HCT116 (cell line): ENCODE results near the gene CDK4. TPM values are rescaled to one million over a fixed set of nuclear protein-coding genes. Genes with fewer than 3 reads are reported as not detected.

ENCODE experiments used
- ATAC-seq: fragments of 200-7000 bp; cut with Tn5 transposase; 2 replicates; pipeline ENCODE4 v1.9.1; 2020; ENCODE audit warnings: mild to moderate bottlenecking, moderate library complexity
- BruUV-seq: library from RNA; stranded (reverse); fragments of 400-500 nt; replicated peaks from 2 replicates; lab custom pipeline; 2021; lab: Mats Ljungman, UMichigan
- CTCF ChIA-PET: fragments of 300-600 bp; sonication (Branson Sonifier 250); formaldehyde crosslinking; loops from one replicate; lab custom pipeline; 2021; ENCODE audit warnings: antibody characterized with exemption; lab: Charles Lee
- POLR2A ChIA-PET: fragments of 300-600, 350-600 bp; sonication (Branson Sonifier 250); formaldehyde crosslinking; loops from one replicate; lab custom pipeline; 2021; ENCODE audit warnings: antibody characterized with exemption; lab: Charles Lee
- RAD21 ChIA-PET, 2 experiments: fragments of 300-600 bp; sonication (Branson Sonifier 250); formaldehyde crosslinking; loops; one replicate each; lab custom pipeline; 2023; ENCODE audit warnings: low total read pairs in 2 of 2; ENCODE audit not compliant: uncharacterized antibody in 2 of 2, unreplicated experiment in 2 of 2, low non-redundant PET in 1 of 2; lab: Charles Lee
- DNase-seq: peaks from one replicate; pipeline ENCODE4 v3.0.0-alpha.2; 2010; ENCODE audit warnings: low read depth, low spot score
- H2AFZ ChIP-seq: fragments of 200-600 bp; shearing (Covaris generic), sonication (generic); 2 replicates; pipeline ENCODE4 v1.6.1; 2017; ENCODE audit warnings: low read depth, mixed run types, mixed read lengths, antibody characterized with exemption, low read length; ENCODE audit not compliant: poor library complexity, severe bottlenecking
- H3K27ac ChIP-seq: 2 replicates; pipeline ENCODE4 v1.5.1; 2012; ENCODE audit warnings: low read depth, low read length
- H3K27me3 ChIP-seq: fragments of 200-600 bp; sonication (generic); 2 replicates; pipeline ENCODE4 v1.6.1; 2016; ENCODE audit warnings: mixed run types, low read length, mixed read lengths; ENCODE audit not compliant: insufficient read depth
- H3K36me3 ChIP-seq, 2 experiments: fragments of 200-500 bp in 1 of 2; fragments of 200-600 bp in 1 of 2; sonication (Bioruptor generic) in 1 of 2; sonication (generic) in 1 of 2; 2 replicates each; pipeline versions ENCODE4 v1.5.1 to v1.6.1; 2014 to 2016; ENCODE audit warnings: low read length in 2 of 2, inconsistent platforms in 1 of 2, mixed read lengths in 1 of 2, mixed run types in 1 of 2; ENCODE audit not compliant: insufficient read depth in 2 of 2, control insufficient read depth in 1 of 2
- H3K4me1 ChIP-seq, 2 experiments: fragments of 200-600 bp in 1 of 2; sonication (generic) in 1 of 2; 2 replicates each; pipeline versions ENCODE4 v1.5.1 to v1.6.1; 2012 to 2017; ENCODE audit warnings: low read length in 2 of 2, inconsistent platforms in 1 of 2, mild to moderate bottlenecking in 1 of 2, mixed read lengths in 1 of 2, mixed run types in 1 of 2, moderate library complexity in 1 of 2; ENCODE audit not compliant: insufficient read depth in 2 of 2, control insufficient read depth in 1 of 2
- H3K4me2 ChIP-seq: fragments of 200-600 bp; sonication (generic); 2 replicates; pipeline ENCODE4 v1.6.1; 2017; ENCODE audit warnings: mixed run types, low read length, mixed read lengths
- H3K4me3 ChIP-seq, 2 experiments: fragments of 200-600 bp in 1 of 2; sonication (generic) in 1 of 2; replicated peaks in 1 of 2; 2 replicates each; pipeline ENCODE4 v1.5.1; 2011 to 2016; ENCODE audit warnings: low read length in 2 of 2, control low read depth in 1 of 2, low read depth in 1 of 2, mild to moderate bottlenecking in 1 of 2, mixed read lengths in 1 of 2, mixed run types in 1 of 2
- H3K79me2 ChIP-seq: fragments of 200-600 bp; sonication (generic); 2 replicates; pipeline ENCODE4 v1.6.1; 2017; ENCODE audit warnings: mild to moderate bottlenecking, mixed run types, low read length, moderate library complexity, mixed read lengths; ENCODE audit not compliant: insufficient read depth
- H3K9ac ChIP-seq: fragments of 200-600 bp; sonication (generic); 2 replicates; pipeline ENCODE4 v1.6.1; 2016; ENCODE audit warnings: low read length, mixed read lengths
- H3K9me2 ChIP-seq: fragments of 200-600 bp; sonication (generic), shearing (Covaris generic); 2 replicates; pipeline ENCODE4 v1.6.1; 2017; ENCODE audit warnings: mixed run types, mild to moderate bottlenecking, moderate library complexity; ENCODE audit not compliant: insufficient read depth
- H3K9me3 ChIP-seq, 2 experiments: fragments of 200-500 bp in 1 of 2; fragments of 200-600 bp in 1 of 2; sonication (Bioruptor generic) in 1 of 2; sonication (generic) in 1 of 2; 2 replicates each; pipeline ENCODE4 v1.6.1; 2014 to 2017; ENCODE audit warnings: low read length in 2 of 2, mixed read lengths in 2 of 2, inconsistent platforms in 1 of 2, low read depth in 1 of 2, mild to moderate bottlenecking in 1 of 2, mixed run types in 1 of 2, moderate library complexity in 1 of 2; ENCODE audit not compliant: control insufficient read depth in 1 of 2, insufficient read depth in 1 of 2
- H4K20me1 ChIP-seq: fragments of 200-600 bp; sonication (generic), shearing (Covaris generic); 2 replicates; pipeline ENCODE4 v1.6.1; 2017; ENCODE audit warnings: mixed run types, mild to moderate bottlenecking, moderate library complexity; ENCODE audit not compliant: insufficient read depth
- ELF1 ChIP-seq: IDR thresholded peaks from 2 replicates; pipeline ENCODE4 v1.6.1; 2012; ENCODE audit warnings: low read depth, borderline replicate concordance
- POLR2A ChIP-seq: IDR thresholded peaks from 2 replicates; pipeline ENCODE4 v1.7.0; 2011; ENCODE audit warnings: borderline replicate concordance; ENCODE audit not compliant: insufficient read depth, insufficient read length; ENCODE audit errors: extremely low read depth
- POLR2AphosphoS5 ChIP-seq: IDR thresholded peaks from 2 replicates; pipeline ENCODE4 v1.6.1; 2011; ENCODE audit warnings: mild to moderate bottlenecking, low read depth, low read length, moderate library complexity
- SP1 ChIP-seq: IDR thresholded peaks from 2 replicates; pipeline ENCODE4 v1.6.1; 2012; ENCODE audit warnings: low read depth
- TCF7L2 ChIP-seq: IDR thresholded peaks from 2 replicates; pipeline ENCODE4 v1.7.0; 2011; ENCODE audit warnings: borderline replicate concordance, inconsistent platforms; ENCODE audit not compliant: insufficient read depth, insufficient read length; ENCODE audit errors: extremely low read depth
- YY1 ChIP-seq: IDR thresholded peaks from 2 replicates; pipeline ENCODE4 v1.6.1; 2011; ENCODE audit warnings: low read length, low read depth, moderate library complexity, mild to moderate bottlenecking; ENCODE audit not compliant: insufficient replicate concordance; ENCODE audit errors: extremely low read depth
- ZFX ChIP-seq: fragments of 450-650 bp; IDR thresholded peaks from 2 replicates; pipeline ENCODE4 v1.6.1; 2017
- intact Hi-C: fragments of 100-400 bp; cut with micrococcal nuclease; formaldehyde crosslinking; loops from 2 replicates; pipeline ENCODE4 v1.10.0; 2022
- total RNA-seq: library from RNA; stranded (reverse); gene quantifications from one replicate; pipeline ENCODE4 v1.2.1, GENCODE V29; 2021; ENCODE audit not compliant: unreplicated experiment
- TF ChIP-seq, protein P1 (sequence below): IDR thresholded peaks from 2 replicates; pipeline ENCODE4 v1.6.1; 2012

The CDK4 gene
- total RNA-seq, 1 experiment from 2014 or later, result 206 TPM

DNA sequence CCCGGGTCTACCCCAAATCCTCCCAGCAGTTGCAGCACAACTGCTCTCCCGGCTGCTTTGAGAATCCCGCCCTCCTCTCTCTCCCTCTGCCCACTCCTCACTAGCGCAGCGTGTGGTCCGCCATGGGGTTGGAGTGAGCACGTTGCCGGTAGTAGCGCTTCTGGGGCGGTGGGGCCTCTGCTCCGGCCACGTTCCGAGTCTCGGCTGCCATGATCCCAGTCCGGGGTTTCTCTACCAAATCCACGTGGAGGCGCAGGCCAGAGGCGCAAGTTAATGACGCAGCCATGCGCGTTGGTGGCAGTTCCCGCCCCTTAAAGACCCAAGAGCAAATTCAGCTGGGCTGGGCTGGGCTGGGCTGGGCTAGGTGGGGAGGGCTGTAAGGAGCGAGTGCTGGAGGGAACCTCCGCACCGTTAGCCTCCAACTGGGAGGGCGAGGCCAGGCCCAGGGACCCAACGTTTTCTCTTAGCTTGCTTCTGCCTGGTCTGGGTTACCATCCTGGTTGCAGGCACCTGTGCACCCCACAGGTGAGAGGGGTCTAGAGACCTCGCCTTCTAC, 19.8 kb upstream of the CDK4 start, which contains the start of gene METTL1:
Gene METTL1 (minus strand): TSS at position 233 of the 556 bp plus-strand sequence. CDS start 22 bp downstream, at position 211.
- H2AFZ ChIP-seq, result peak within 1 kb of the TSS; percentile 66
- ChIA-PET POLR2A (interaction anchor here (0.6 to 1.2 kb wide), 6 partner anchors 8 to 559 kb away, joined by 3 to 6 read pairs (median 3); partner anchors contain the start of gene TSPAN31), CTCF (interaction anchor here (0.7 to 1.0 kb wide), 6 partner anchors 10 to 189 kb away, joined by 3 to 6 read pairs (median 4); partner anchors contain the start of gene TSFM), RAD21 (interaction anchor here in 1 of 2 experiments (1.0 kb wide), 1 partner anchor 11 kb away, joined by 3 read pairs; the partner anchor contains the start of gene TSFM)
- peak within 1 kb of the TSS; percentile 97 for H3K9ac ChIP-seq
- intact Hi-C loops, result loop anchor here (1.0 kb wide), 1 partner anchor 10 kb away; the partner anchor contains the start of gene TSFM
- peaks cover 14 to 27% of the 10 kb centered on the region in 2 experiments for H3K4me1 ChIP-seq
- H4K20me1 ChIP-seq, result no peaks in the 10 kb centered on the region
- H3K79me2 ChIP-seq, result peaks cover 25% of the 10 kb centered on the region
- peaks cover 6 to 27% of the 10 kb centered on the region in 2 experiments; a peak in 3 of 4 replicates for H3K36me3 ChIP-seq
- DNase-seq (peak; percentile 96), ATAC-seq (peak; percentile 85)
- no peaks in the 10 kb centered on the region for H3K27me3 ChIP-seq
- no peak for TF ChIP-seq ELF1
- TF ChIP-seq POLR2AphosphoS5, result peak; percentile 67
- TF ChIP-seq POLR2A, result no peak
- TF ChIP-seq TCF7L2, result peak; percentile 60
- TF ChIP-seq SP1, result no peak
- TF ChIP-seq, protein P1, sequence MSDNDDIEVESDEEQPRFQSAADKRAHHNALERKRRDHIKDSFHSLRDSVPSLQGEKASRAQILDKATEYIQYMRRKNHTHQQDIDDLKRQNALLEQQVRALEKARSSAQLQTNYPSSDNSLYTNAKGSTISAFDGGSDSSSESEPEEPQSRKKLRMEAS, result no peak
- TF ChIP-seq ZFX, result peak; percentile 79
- peak; percentile 91 for TF ChIP-seq YY1
- H3K9me3 ChIP-seq, result no peaks in the 10 kb centered on the region
- BruUV-seq, result no TSS peak
- H3K4me3 ChIP-seq, result peak within 1 kb of the TSS; percentile 91 to 97
- H3K9me2 ChIP-seq, result no peaks in the 10 kb centered on the region
- peak within 1 kb of the TSS; percentile 93 for H3K27ac ChIP-seq
- peak within 1 kb of the TSS; percentile 88 for H3K4me2 ChIP-seq
